ENCODE data around the gene MED8. TPM values are rescaled to one million over a fixed set of nuclear protein-coding genes. Genes with fewer than 3 reads are reported as not detected.

MED8 gene
- total RNA-seq, 2 experiments from 2014 or later: 45.8 to 45.9 TPM

DNA sequence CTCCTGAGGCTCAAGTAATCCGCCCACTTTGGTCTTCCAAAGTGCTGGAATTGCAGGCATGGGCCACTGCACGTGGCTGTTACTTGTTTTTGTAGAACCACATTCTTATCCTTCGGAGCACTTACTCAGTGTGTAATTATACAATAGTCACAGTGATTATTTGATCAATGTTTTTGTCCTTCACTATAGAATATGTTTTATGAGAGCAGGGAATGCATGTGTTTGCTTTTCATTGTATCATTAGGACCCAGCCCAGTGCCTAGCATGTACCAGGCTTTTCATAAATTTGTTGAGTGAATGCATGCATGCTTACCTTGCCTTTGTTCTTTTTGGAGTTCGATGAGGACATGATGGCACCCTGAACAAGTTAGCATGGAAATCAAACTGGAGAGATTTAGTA is 5.9 kb upstream of the MED8 start:
- peaks cover 14% of the 10 kb centered on the region for H3K4me1 Mint-ChIP-seq (ENCODE audit: low read depth)
- no peaks in the 10 kb centered on the region for H3K9me3 Mint-ChIP-seq
- CTCF ChIA-PET: no interaction called here
- no peak overlapping the region for H3K4me3 Mint-ChIP-seq
- intact Hi-C loops (cut with micrococcal nuclease): no loop called here
- no peak overlapping the region for H3K27ac Mint-ChIP-seq
- no peak for DNase-seq
- H3K27me3 Mint-ChIP-seq (ENCODE audit: low read depth): no peaks in the 10 kb centered on the region
- H3K36me3 Mint-ChIP-seq (ENCODE audit: low read depth): peaks cover 6% of the 10 kb centered on the region

DNA sequence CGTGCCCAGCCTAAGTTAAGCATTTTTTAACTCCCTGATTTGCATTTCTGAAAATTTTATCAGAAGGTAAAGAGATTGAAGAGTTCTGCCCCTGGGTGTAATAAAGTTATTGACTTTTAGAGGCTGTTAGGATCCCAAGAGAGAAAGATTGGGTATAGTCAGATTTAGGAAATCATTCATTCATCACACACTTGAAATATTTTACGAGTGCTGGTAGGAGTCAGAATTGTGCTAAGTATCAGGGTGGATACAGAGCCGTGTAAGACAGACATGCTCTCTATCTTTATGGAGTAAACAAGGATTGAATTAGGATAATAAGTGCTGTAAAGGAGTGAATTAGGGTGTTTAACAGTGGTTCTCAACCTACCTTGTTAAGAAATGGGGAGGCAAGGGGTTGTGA is 3.1 kb upstream of the MED8 start:
- Mint-ChIP-seq H3K9me3 (no peaks in the 10 kb centered on the region), H3K27ac (no peak overlapping the region), H3K4me1 (ENCODE audit: low read depth) (peaks cover 38% of the 10 kb centered on the region), H3K36me3 (ENCODE audit: low read depth) (peaks cover 8% of the 10 kb centered on the region), H3K4me3 (no peak overlapping the region), H3K27me3 (ENCODE audit: low read depth) (no peaks in the 10 kb centered on the region)
- DNase-seq: no peak
- CTCF ChIA-PET: interaction anchor here (0.9 to 1.0 kb wide), 2 partner anchors 20 to 22 kb away, joined by 3 to 4 read pairs; no protein-coding TSS in a partner anchor
- intact Hi-C loops (cut with micrococcal nuclease): no loop called here

GRCh38 chr1:43388613-43389012 is 987 bp downstream of the MED8 start:
- no peaks in the 10 kb centered on the region for H3K27me3 Mint-ChIP-seq (ENCODE audit: low read depth)
- H3K36me3 Mint-ChIP-seq (ENCODE audit: low read depth): peaks cover 19% of the 10 kb centered on the region
- CTCF ChIA-PET: interaction anchor here (0.6 to 1.2 kb wide), 3 partner anchors 19 to 660 kb away, joined by 3 to 5 read pairs (median 3); no protein-coding TSS in a partner anchor
- H3K4me1 Mint-ChIP-seq (ENCODE audit: low read depth): peaks cover 40% of the 10 kb centered on the region
- H3K27ac Mint-ChIP-seq: peak overlapping the region; percentile 94
- intact Hi-C loops (cut with micrococcal nuclease): loop anchor here (1.0 kb wide), 3 partner anchors 20 to 216 kb away; partner anchors contain the start of genes CDC20, CFAP57, EBNA1BP2 and ELOVL1
- no peaks in the 10 kb centered on the region for H3K9me3 Mint-ChIP-seq
- DNase-seq: no peak
- peak overlapping the region; percentile 95 for H3K4me3 Mint-ChIP-seq

- Mint-ChIP-seq H3K27me3 (ENCODE audit: low read depth) (no peaks in the 10 kb centered on the region), H3K4me1 (ENCODE audit: low read depth) (peaks cover 40% of the 10 kb centered on the region), H3K9me3 (no peaks in the 10 kb centered on the region), H3K36me3 (ENCODE audit: low read depth) (peaks cover 21% of the 10 kb centered on the region), H3K4me3 (peak overlapping the region; percentile 95), H3K27ac (no peak overlapping the region)
- intact Hi-C loops (cut with micrococcal nuclease): no loop called here
- CTCF ChIA-PET: no interaction called here
- DNase-seq: no peak
Measured at GRCh38 chr1:43387976-43388599, 1.5 kb downstream of the MED8 start.

- no peaks in the 10 kb centered on the region for H3K9me3 Mint-ChIP-seq
- CTCF ChIA-PET: interaction anchor here (1.9 kb wide), 1 partner anchor 18 kb away, joined by 4 read pairs; the partner anchor contains the start of gene ELOVL1
- intact Hi-C loops (cut with micrococcal nuclease): no loop called here
- no peak for DNase-seq
- peaks cover 28% of the 10 kb centered on the region for H3K36me3 Mint-ChIP-seq (ENCODE audit: low read depth)
- no peaks in the 10 kb centered on the region for H3K27me3 Mint-ChIP-seq (ENCODE audit: low read depth)
- peaks cover 33% of the 10 kb centered on the region for H3K4me1 Mint-ChIP-seq (ENCODE audit: low read depth)
- H3K27ac Mint-ChIP-seq: no peak overlapping the region
- H3K4me3 Mint-ChIP-seq: no peak overlapping the region
Measured at GRCh38 chr1:43386676-43387075, 2.9 kb downstream of the MED8 start.

- CTCF ChIA-PET: interaction anchor here (0.7 to 1.3 kb wide), 2 partner anchors 31 to 156 kb away, joined by 4 to 5 read pairs; no protein-coding TSS in a partner anchor
- H3K27me3 Mint-ChIP-seq (ENCODE audit: low read depth): no peaks in the 10 kb centered on the region
- H3K4me3 Mint-ChIP-seq: no peak overlapping the region
- DNase-seq: no peak
- intact Hi-C loops (cut with micrococcal nuclease): no loop called here
- H3K27ac Mint-ChIP-seq: no peak overlapping the region
- H3K9me3 Mint-ChIP-seq: no peaks in the 10 kb centered on the region
- H3K36me3 Mint-ChIP-seq (ENCODE audit: low read depth): peaks cover 39% of the 10 kb centered on the region
- peaks cover 10% of the 10 kb centered on the region for H3K4me1 Mint-ChIP-seq (ENCODE audit: low read depth)
Measured at GRCh38 chr1:43383449-43383848, 6.2 kb downstream of the MED8 start.

- H3K36me3 Mint-ChIP-seq (ENCODE audit: low read depth): peaks cover 42% of the 10 kb centered on the region
- H3K4me1 Mint-ChIP-seq (ENCODE audit: low read depth): no peaks in the 10 kb centered on the region
- DNase-seq: no peak
- H3K27me3 Mint-ChIP-seq (ENCODE audit: low read depth): no peaks in the 10 kb centered on the region
- CTCF ChIA-PET: interaction anchor here (0.6 kb wide), 1 partner anchor 305 kb away, joined by 3 read pairs; no protein-coding TSS in a partner anchor
- H3K27ac Mint-ChIP-seq: no peak overlapping the region
- H3K9me3 Mint-ChIP-seq: no peaks in the 10 kb centered on the region
- intact Hi-C loops (cut with micrococcal nuclease): no loop called here
- no peak overlapping the region for H3K4me3 Mint-ChIP-seq
Measured at GRCh38 chr1:43382027-43382779, 7.4 kb downstream of the MED8 start.

GRCh38 chr1:43381612-43382011 is 8.0 kb downstream of the MED8 start:
- Mint-ChIP-seq H3K9me3 (no peaks in the 10 kb centered on the region), H3K27ac (no peak overlapping the region), H3K27me3 (ENCODE audit: low read depth) (no peaks in the 10 kb centered on the region), H3K4me1 (ENCODE audit: low read depth) (no peaks in the 10 kb centered on the region), H3K4me3 (no peak overlapping the region), H3K36me3 (ENCODE audit: low read depth) (peaks cover 43% of the 10 kb centered on the region)
- no peak for DNase-seq
- intact Hi-C loops (cut with micrococcal nuclease): no loop called here
- CTCF ChIA-PET: no interaction called here

DNA sequence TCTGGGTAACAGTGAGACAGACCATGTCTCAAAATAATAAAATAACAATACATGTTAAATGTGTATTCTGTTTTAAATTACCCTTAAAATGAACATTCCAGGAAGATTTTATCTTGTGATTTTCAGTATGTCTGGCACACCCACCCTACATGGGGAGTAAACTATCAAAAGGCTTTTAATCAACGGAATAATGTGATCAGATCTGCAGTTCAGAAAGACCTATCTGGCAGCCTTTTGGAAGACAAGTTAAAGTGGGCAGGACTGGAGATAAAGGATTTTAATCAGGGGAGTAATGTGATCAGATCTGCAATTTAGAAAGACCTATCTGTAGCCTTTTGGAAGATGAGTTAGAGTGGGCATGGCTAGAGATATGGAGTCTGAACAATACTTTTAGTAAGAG is 10.1 kb downstream of the MED8 start:
- intact Hi-C loops (cut with micrococcal nuclease): no loop called here
- CTCF ChIA-PET: no interaction called here
- H3K27ac Mint-ChIP-seq: no peak overlapping the region
- H3K4me1 Mint-ChIP-seq (ENCODE audit: low read depth): no peaks in the 10 kb centered on the region
- H3K36me3 Mint-ChIP-seq (ENCODE audit: low read depth): peaks cover 34% of the 10 kb centered on the region
- DNase-seq: no peak
- H3K27me3 Mint-ChIP-seq (ENCODE audit: low read depth): no peaks in the 10 kb centered on the region
- H3K9me3 Mint-ChIP-seq: no peaks in the 10 kb centered on the region
- no peak overlapping the region for H3K4me3 Mint-ChIP-seq

GRCh38 chr1:43377831-43378230 is 11.8 kb downstream of the MED8 start:
- Mint-ChIP-seq H3K4me1 (ENCODE audit: low read depth) (no peaks in the 10 kb centered on the region), H3K36me3 (ENCODE audit: low read depth) (peaks cover 31% of the 10 kb centered on the region), H3K27me3 (ENCODE audit: low read depth) (no peaks in the 10 kb centered on the region), H3K9me3 (no peaks in the 10 kb centered on the region), H3K4me3 (no peak overlapping the region), H3K27ac (no peak overlapping the region)
- intact Hi-C loops (cut with micrococcal nuclease): no loop called here
- CTCF ChIA-PET: interaction anchor here (1.5 kb wide), 1 partner anchor 9 kb away, joined by 5 read pairs; the partner anchor contains the start of gene ELOVL1
- no peak for DNase-seq

- H3K4me3 Mint-ChIP-seq: no peak overlapping the region
- CTCF ChIA-PET: interaction anchor here (1.1 kb wide), 1 partner anchor 150 kb away, joined by 4 read pairs; no protein-coding TSS in a partner anchor
Measured at GRCh38 chr1:43376723-43377235, 12.8 kb downstream of the MED8 start.

GRCh38 chr1:43373066-43373940 is 16.3 kb downstream of the MED8 start:
- Mint-ChIP-seq H3K36me3 (ENCODE audit: low read depth) (peaks cover 10% of the 10 kb centered on the region), H3K4me1 (ENCODE audit: low read depth) (peaks cover 11% of the 10 kb centered on the region), H3K27ac (no peak overlapping the region), H3K9me3 (no peaks in the 10 kb centered on the region), H3K4me3 (no peak overlapping the region), H3K27me3 (ENCODE audit: low read depth) (no peaks in the 10 kb centered on the region)
- CTCF ChIA-PET: interaction anchor here (0.6 kb wide), 1 partner anchor 146 kb away, joined by 3 read pairs; no protein-coding TSS in a partner anchor
- DNase-seq: no peak
- intact Hi-C loops (cut with micrococcal nuclease): no loop called here

More at GRCh38 chr1:43376723-43377235, 12.8 kb downstream of the MED8 start:
- no peak overlapping the region for H3K27ac Mint-ChIP-seq
- H3K27me3 Mint-ChIP-seq (ENCODE audit: low read depth): no peaks in the 10 kb centered on the region
- H3K9me3 Mint-ChIP-seq: no peaks in the 10 kb centered on the region
- no peaks in the 10 kb centered on the region for H3K4me1 Mint-ChIP-seq (ENCODE audit: low read depth)
- intact Hi-C loops (cut with micrococcal nuclease): no loop called here
- peaks cover 25% of the 10 kb centered on the region for H3K36me3 Mint-ChIP-seq (ENCODE audit: low read depth)
- no peak for DNase-seq
